Transverse colon (tissue), 4 donors: ENCODE results near the gene MRPS5. TPM values are rescaled to one million over a fixed set of nuclear protein-coding genes. Genes with fewer than 3 reads are reported as not detected.

ENCODE experiments used
- DNase-seq: peaks from one replicate; pipeline ENCODE4 v3.0.0-alpha.2; 2019
- H3K27ac ChIP-seq, 4 donors: fragments of 200-600 bp; sonication (generic); 2 replicates each; pipeline ENCODE4 v1.5.1; 2016 to 2018; ENCODE audit warnings: inconsistent platforms in 4 of 4
- H3K27me3 ChIP-seq: fragments of 200-600 bp; sonication (generic); 2 replicates; pipeline ENCODE4 v1.5.1; 2017; ENCODE audit warnings: inconsistent platforms
- H3K36me3 ChIP-seq, 4 donors: fragments of 200-600 bp; sonication (generic); 2 replicates each; pipeline ENCODE4 v1.5.1; 2017 to 2019; ENCODE audit warnings: inconsistent platforms in 4 of 4
- H3K4me1 ChIP-seq, 4 donors: fragments of 200-600 bp; sonication (generic); 2 replicates each; pipeline ENCODE4 v1.5.1; 2017 to 2020; ENCODE audit warnings: inconsistent platforms in 4 of 4
- H3K4me3 ChIP-seq, 4 donors: fragments of 200-600 bp; sonication (generic); 1 replicate in 1 of 4; 2 replicates in 3 of 4; pipeline versions ENCODE4 v1.5.1 to v1.6.1; 2017 to 2019; ENCODE audit warnings: inconsistent platforms in 4 of 4
- H3K9me3 ChIP-seq, 2 donors: fragments of 200-600 bp; sonication (generic); 2 replicates each; pipeline ENCODE4 v1.5.1; 2017 to 2019; ENCODE audit warnings: inconsistent platforms in 2 of 2
- EP300 ChIP-seq: sonication (generic); formaldehyde crosslinking; IDR thresholded peaks from one replicate; pipeline ENCODE4 v1.6.1; 2017; ENCODE audit warnings: antibody characterized with exemption, low read depth
- POLR2A ChIP-seq: fragments of 450-650 bp; IDR thresholded peaks from one replicate; pipeline ENCODE4 v1.6.1; 2016; ENCODE audit warnings: antibody characterized with exemption, mild to moderate bottlenecking, moderate library complexity
- POLR2AphosphoS5 ChIP-seq, 3 donors: sonication (generic); formaldehyde crosslinking; IDR thresholded peaks; one replicate each; pipeline ENCODE4 v1.6.1; 2016; ENCODE audit warnings: antibody characterized with exemption in 3 of 3
- WGBS, 2 donors: methylation state at CpG; one replicate each; pipeline ENCODE4 v1.1.5; 2018; ENCODE audit warnings: low coverage in 1 of 2; 5-methylcytosine and 5-hydroxymethylcytosine counted together
- in situ Hi-C, 4 donors: fragments of 200-750 bp; cut with MboI; loops; one replicate each; pipeline versions ENCODE4 v1.15.0 to v1.15.1; 2017; ENCODE audit warnings: low sequenced_read_pairs in 3 of 4, low pct_ligation_motif_present in 1 of 4, low pct_unique_long_range_greater_than_20kb in 1 of 4
- intact Hi-C: fragments of 100-400 bp; cut with DNase I; formaldehyde crosslinking; loops from one replicate; pipeline ENCODE4 v1.15.1; 2023; ENCODE audit warnings: low total_unique reads
- total RNA-seq, 4 donors: library from RNA; depleted of rRNA; stranded (reverse); fragments of >200 nt; gene quantifications; one replicate each; pipeline ENCODE4 v1.1.0, GENCODE V29; 2016
- TF ChIP-seq, protein P1 (sequence below), 5 experiments: fragments of 200-600 bp in 3 of 5; fragments of 450-650 bp in 2 of 5; sonication (generic) in 3 of 5; IDR thresholded peaks; 1 replicate in 2 of 5; 2 replicates in 3 of 5; pipeline ENCODE4 v1.5.1; 2016 to 2017; ENCODE audit warnings: antibody characterized with exemption in 5 of 5, inconsistent platforms in 3 of 5, mild to moderate bottlenecking in 2 of 5, moderate library complexity in 1 of 5

The MRPS5 gene
- 100 to 1,000 TPM in 1 of 4 donors, 10 to 100 TPM in 3; 61.7 to 145 (median 77.2) TPM for total RNA-seq

DNA sequence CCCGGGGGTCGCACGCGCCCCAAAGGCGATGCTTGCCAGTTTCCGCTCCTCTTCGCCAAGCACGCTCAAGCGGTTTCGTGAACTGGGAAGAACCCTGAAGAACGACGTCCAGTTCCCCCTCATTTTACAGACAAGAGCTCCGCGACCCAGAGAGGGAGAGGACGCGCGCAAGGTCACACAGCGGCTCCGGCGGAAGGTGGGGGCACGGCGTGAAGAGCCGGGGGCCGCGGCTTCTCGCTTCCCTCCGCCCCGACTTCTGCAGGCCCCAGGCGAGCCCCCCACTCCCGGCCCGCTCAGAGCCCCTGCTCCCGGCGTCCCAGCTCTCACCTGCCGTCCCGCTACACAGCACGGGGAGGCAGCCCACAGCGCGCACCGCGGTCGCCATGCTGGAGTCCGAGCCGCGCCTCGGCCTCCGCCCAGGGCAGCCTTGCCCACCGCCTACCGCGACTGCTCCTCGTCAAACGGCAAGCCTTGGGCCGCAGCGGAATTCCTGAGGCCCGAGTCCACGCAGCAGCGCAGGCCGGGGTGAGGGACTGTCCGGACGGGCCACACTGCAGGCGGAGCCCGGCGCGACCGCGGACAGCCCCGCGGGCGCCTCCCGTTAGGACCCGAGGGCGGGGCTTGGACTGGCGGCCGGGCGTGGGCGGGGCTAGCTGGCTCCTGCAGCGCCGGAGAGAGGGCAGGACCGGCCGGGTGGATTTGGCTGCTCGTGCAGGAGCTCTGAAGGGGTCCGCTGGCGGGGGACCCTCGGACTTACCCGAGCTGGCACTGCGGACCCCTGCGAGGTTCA is at the start of gene MRPS5:
Gene MRPS5, minus strand, starts transcription at position 402 of the 790 bp plus-strand sequence. Its CDS starts 17 bp downstream, at position 385.
- Histone ChIP-seq H3K4me1 (peaks cover 3 to 35% (median 16%) of the 10 kb centered on the region in 4 donors), H3K27ac (peak within 1 kb of the TSS; percentile 90 to 96 (median 92)), H3K4me3 (peak within 1 kb of the TSS; percentile 81 to 98 (median 94)), H3K36me3 (peaks cover 0 to 4% (median 0%) of the 10 kb centered on the region in 4 donors), H3K27me3 (no peaks in the 10 kb centered on the region), H3K9me3 (no peaks in the 10 kb centered on the region)
- peak; percentile 88 for DNase-seq
- 0% methylated on average over 6 to 70 of the region's 86 CpGs for WGBS, 2 donors
- intact Hi-C loops, result loop anchor here (2.0 kb wide), 1 partner anchor 89 kb away; no protein-coding TSS in a partner anchor
- TF ChIP-seq, protein P1, sequence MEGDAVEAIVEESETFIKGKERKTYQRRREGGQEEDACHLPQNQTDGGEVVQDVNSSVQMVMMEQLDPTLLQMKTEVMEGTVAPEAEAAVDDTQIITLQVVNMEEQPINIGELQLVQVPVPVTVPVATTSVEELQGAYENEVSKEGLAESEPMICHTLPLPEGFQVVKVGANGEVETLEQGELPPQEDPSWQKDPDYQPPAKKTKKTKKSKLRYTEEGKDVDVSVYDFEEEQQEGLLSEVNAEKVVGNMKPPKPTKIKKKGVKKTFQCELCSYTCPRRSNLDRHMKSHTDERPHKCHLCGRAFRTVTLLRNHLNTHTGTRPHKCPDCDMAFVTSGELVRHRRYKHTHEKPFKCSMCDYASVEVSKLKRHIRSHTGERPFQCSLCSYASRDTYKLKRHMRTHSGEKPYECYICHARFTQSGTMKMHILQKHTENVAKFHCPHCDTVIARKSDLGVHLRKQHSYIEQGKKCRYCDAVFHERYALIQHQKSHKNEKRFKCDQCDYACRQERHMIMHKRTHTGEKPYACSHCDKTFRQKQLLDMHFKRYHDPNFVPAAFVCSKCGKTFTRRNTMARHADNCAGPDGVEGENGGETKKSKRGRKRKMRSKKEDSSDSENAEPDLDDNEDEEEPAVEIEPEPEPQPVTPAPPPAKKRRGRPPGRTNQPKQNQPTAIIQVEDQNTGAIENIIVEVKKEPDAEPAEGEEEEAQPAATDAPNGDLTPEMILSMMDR (IDR thresholded peaks at IDR 0.05), result peak in 1 of 5 experiments; percentile 29
- TF ChIP-seq POLR2AphosphoS5 (IDR thresholded peaks at IDR 0.05), result peak; percentile 48 to 84 (median 72)
- TF ChIP-seq EP300, result no peak
- peak; percentile 62 for TF ChIP-seq POLR2A
- in situ Hi-C loops, result no loop called here

DNA sequence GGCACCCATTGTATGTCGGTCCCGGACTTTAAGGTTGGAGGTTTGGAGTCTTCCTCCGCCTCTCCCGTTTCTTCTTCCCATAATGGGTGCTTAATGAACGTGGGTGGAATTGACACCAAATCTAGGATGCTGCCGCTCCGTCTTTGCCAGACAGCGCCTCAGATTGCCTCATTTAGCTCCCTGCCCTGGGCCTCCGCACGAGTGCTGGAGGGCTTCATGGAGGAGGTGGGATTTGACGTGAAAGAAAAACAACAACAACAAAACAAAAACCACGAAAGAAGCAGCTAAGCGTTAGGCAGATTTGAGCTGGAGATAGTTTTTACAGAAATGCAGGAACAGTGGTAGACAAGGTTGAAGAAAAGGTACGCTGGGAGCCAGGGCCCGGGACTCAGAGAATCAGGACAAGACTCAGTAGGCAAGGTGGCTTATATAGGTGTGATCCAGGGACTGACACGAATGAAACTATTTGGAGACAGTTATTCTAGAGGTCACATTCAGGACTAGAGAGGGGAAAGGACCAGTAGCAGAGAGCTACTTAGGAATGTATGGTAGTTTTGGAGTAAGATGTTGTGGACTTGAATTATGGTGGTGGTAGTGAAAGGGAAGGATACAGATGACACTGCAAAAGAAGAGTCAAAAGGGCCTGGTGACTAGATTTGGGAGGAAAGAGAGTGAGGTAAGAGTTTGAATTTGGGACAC is 44.6 kb upstream of the MRPS5 start:
- Histone ChIP-seq H3K4me1 (peaks cover 7 to 19% (median 19%) of the 10 kb centered on the region in 4 donors), H3K9me3 (no peaks in the 10 kb centered on the region), H3K36me3 (no peaks in the 10 kb centered on the region), H3K27me3 (no peaks in the 10 kb centered on the region), H3K4me3 (peak overlapping the region; percentile 61 to 94 (median 68)), H3K27ac (peak overlapping the region; percentile 87 to 96 (median 88))
- TF ChIP-seq, protein P1 (IDR thresholded peaks at IDR 0.05), result no peak
- no peak for TF ChIP-seq POLR2AphosphoS5 (IDR thresholded peaks at IDR 0.05)
- TF ChIP-seq EP300, result no peak
- TF ChIP-seq POLR2A, result no peak
- no peak for DNase-seq
- in situ Hi-C loops (no loop called here), intact Hi-C loops (no loop called here)
- 7 to 14% methylated on average over 11 to 16 of the region's 16 CpGs for WGBS, 2 donors

DNA sequence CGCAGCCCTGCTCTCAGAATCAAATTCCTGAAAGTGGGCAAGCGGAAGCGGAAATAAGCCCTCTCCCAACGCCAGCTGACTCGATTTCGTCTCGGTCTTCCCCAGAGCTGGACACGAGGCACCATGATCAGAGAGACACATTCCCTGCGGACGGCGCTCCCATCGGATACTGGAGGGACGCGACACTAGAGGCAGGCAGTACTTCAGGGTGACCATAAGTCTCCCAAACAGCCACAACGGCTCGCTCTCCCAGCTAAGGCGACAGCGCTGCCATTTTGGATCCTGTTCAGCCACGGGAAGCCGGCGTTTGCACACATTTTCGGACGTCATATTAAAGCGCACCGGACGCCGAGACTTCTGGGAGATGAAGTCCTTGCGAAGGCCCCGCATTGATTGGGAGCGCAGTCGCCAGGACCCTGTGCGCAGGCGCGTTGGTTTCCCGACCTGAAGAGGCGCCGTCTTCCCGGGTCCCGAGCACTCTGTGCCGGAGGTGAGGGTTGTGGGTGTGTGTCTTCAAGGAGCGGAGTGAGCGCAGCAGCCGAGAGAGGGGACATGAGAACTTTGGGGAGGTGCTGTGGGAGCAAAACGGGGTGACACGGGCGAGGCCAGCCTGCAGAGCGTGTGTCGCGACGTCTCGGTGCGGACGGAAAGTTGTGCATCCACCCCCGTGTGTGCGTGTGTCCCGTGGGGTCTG is 43.9 kb upstream of the MRPS5 start, which contains the start of gene ZNF2:
Gene ZNF2, plus strand, starts transcription at position 439 of the 694 bp plus-strand sequence. CDS start 10,418 bp downstream, outside the sequence.
- TF ChIP-seq POLR2AphosphoS5 (IDR thresholded peaks at IDR 0.05) (peak; percentile 83 to 89 (median 87)), EP300 (no peak), POLR2A (peak; percentile 80)
- TF ChIP-seq, protein P1 (IDR thresholded peaks at IDR 0.05), result no peak
- H3K36me3 ChIP-seq, result no peaks in the 10 kb centered on the region
- H3K4me3 ChIP-seq, result peak within 1 kb of the TSS; percentile 61 to 94 (median 68)
- no peaks in the 10 kb centered on the region for H3K27me3 ChIP-seq
- DNase-seq, result peak; percentile 99
- H3K9me3 ChIP-seq, result no peaks in the 10 kb centered on the region
- H3K4me1 ChIP-seq, result peaks cover 7 to 19% (median 19%) of the 10 kb centered on the region in 4 donors
- 1% methylated on average over 42 of the region's 56 CpGs; no CpG with 5 or more reads in 1 of the 2 donors for WGBS, 2 donors
- in situ Hi-C loops, result no loop called here
- intact Hi-C loops, result no loop called here
- H3K27ac ChIP-seq, result peak within 1 kb of the TSS; percentile 87 to 96 (median 88)
